Neuronal stem cell (in vitro differentiated cells): ENCODE results near the gene GUCY1A1.

Experiments
- DNase-seq: peaks from one replicate; pipeline ENCODE4 v3.0.0-alpha.2; 2013; ENCODE audit warnings: low spot score
- H2AFZ ChIP-seq: one replicate; pipeline ENCODE4 v1.6.1; 2013; ENCODE audit warnings: mild to moderate bottlenecking, low read length, inconsistent platforms
- H2AK5ac ChIP-seq: 2 replicates; pipeline ENCODE4 v1.6.1; 2013; ENCODE audit warnings: low read depth, mild to moderate bottlenecking, inconsistent platforms, low read length, moderate library complexity, mixed read lengths
- H2BK120ac ChIP-seq: 2 replicates; pipeline ENCODE4 v1.6.1; 2013; ENCODE audit warnings: low read depth, mild to moderate bottlenecking, inconsistent platforms, low read length, moderate library complexity, mixed read lengths
- H2BK12ac ChIP-seq: one replicate; pipeline ENCODE4 v1.6.1; 2013; ENCODE audit warnings: low read length, inconsistent platforms
- H2BK15ac ChIP-seq: 2 replicates; pipeline ENCODE4 v1.6.1; 2013; ENCODE audit warnings: mild to moderate bottlenecking, low read length, inconsistent platforms, mixed read lengths
- H2BK5ac ChIP-seq: one replicate; pipeline ENCODE4 v1.6.1; 2013; ENCODE audit warnings: inconsistent platforms, mild to moderate bottlenecking, low read length, moderate library complexity
- H3K14ac ChIP-seq: one replicate; pipeline ENCODE4 v1.6.1; 2013; ENCODE audit warnings: low read length, inconsistent platforms
- H3K18ac ChIP-seq: 2 replicates; pipeline ENCODE4 v1.6.1; 2013; ENCODE audit warnings: low read length, inconsistent platforms
- H3K23ac ChIP-seq: 2 replicates; pipeline ENCODE4 v1.6.1; 2013; ENCODE audit warnings: low read depth, mild to moderate bottlenecking, mixed read lengths, low read length, inconsistent platforms; ENCODE audit not compliant: poor library complexity
- H3K27ac ChIP-seq: replicated peaks from 3 replicates; pipeline ENCODE4 v1.5.1; 2013; ENCODE audit warnings: low read length, inconsistent platforms
- H3K27me3 ChIP-seq, 3 experiments: 2 replicates each; pipeline ENCODE4 v1.6.1; 2013; ENCODE audit warnings: low read length in 3 of 3, mild to moderate bottlenecking in 2 of 3, inconsistent platforms in 1 of 3, low read depth in 1 of 3, mixed read lengths in 1 of 3, moderate library complexity in 1 of 3; ENCODE audit not compliant: control insufficient read depth in 3 of 3, insufficient read depth in 3 of 3
- H3K36me3 ChIP-seq, 2 donors: replicated peaks in 1 of 2; 2 replicates each; pipeline ENCODE4 v1.6.1; 2013; ENCODE audit warnings: low read length in 2 of 2; ENCODE audit not compliant: control insufficient read depth in 2 of 2, insufficient read depth in 2 of 2
- H3K4ac ChIP-seq: 2 replicates; pipeline ENCODE4 v1.6.1; 2013; ENCODE audit warnings: inconsistent platforms, mild to moderate bottlenecking, low read length, moderate library complexity
- H3K4me1 ChIP-seq, 2 donors: 1 replicate in 1 of 2; 2 replicates in 1 of 2; pipeline ENCODE4 v1.6.1; 2013; ENCODE audit warnings: low read length in 2 of 2, low read depth in 1 of 2; ENCODE audit not compliant: control insufficient read depth in 2 of 2, insufficient read depth in 1 of 2
- H3K4me2 ChIP-seq: one replicate; pipeline ENCODE4 v1.6.1; 2013; ENCODE audit warnings: mild to moderate bottlenecking, low read length, inconsistent platforms; ENCODE audit not compliant: insufficient read depth, poor library complexity, severe bottlenecking
- H3K4me3 ChIP-seq, 2 donors: 2 replicates each; pipeline ENCODE4 v1.5.1; 2013; ENCODE audit warnings: low read length in 2 of 2, mild to moderate bottlenecking in 2 of 2, inconsistent platforms in 1 of 2, moderate library complexity in 1 of 2
- H3K79me1 ChIP-seq: one replicate; pipeline ENCODE4 v1.6.1; 2013; ENCODE audit warnings: low read depth, mild to moderate bottlenecking, inconsistent platforms, low read length, moderate library complexity
- H3K9ac ChIP-seq: one replicate; pipeline ENCODE4 v1.6.1; 2013; ENCODE audit warnings: mild to moderate bottlenecking, low read depth, low read length, inconsistent platforms; ENCODE audit not compliant: poor library complexity
- H3K9me3 ChIP-seq, 2 donors: replicated peaks in 1 of 2; 2 replicates each; pipeline versions ENCODE3 to v1.6.1; 2013; ENCODE audit warnings: low read length in 2 of 2, mild to moderate bottlenecking in 2 of 2, inconsistent platforms in 1 of 2, low read depth in 1 of 2, mixed read lengths in 1 of 2, moderate library complexity in 1 of 2; ENCODE audit not compliant: control insufficient read depth in 2 of 2, insufficient read depth in 1 of 2
- H4K8ac ChIP-seq: one replicate; pipeline ENCODE4 v1.6.1; 2013; ENCODE audit warnings: low read depth, mild to moderate bottlenecking, inconsistent platforms, low read length, moderate library complexity
- H4K91ac ChIP-seq: one replicate; pipeline ENCODE4 v1.6.1; 2013; ENCODE audit warnings: low read length, low read depth, mild to moderate bottlenecking, inconsistent platforms; ENCODE audit not compliant: poor library complexity
- WGBS, 2 donors: extraction: QIAGEN DNeasy Blood & Tissue Kit; methylation state at CpG; one replicate each; pipeline ENCODE4 v1.1.7; 2013; ENCODE audit warnings: missing lambda C conversion rate in 2 of 2, mixed read lengths in 1 of 2; ENCODE audit not compliant: insufficient read length in 2 of 2, insufficient replicate concordance in 1 of 2; ENCODE audit errors: extremely low coverage in 2 of 2; 5-methylcytosine and 5-hydroxymethylcytosine counted together

Gene GUCY1A1

GRCh38 chr4:155632310-155632840, 34.3 kb upstream of the GUCY1A1 start:
- H3K27ac ChIP-seq = no peak overlapping the region
- DNase-seq = no peak

GRCh38 chr4:155638195-155638965, 28.3 kb upstream of the GUCY1A1 start:
- no peak overlapping the region for H2BK15ac ChIP-seq
- no peak overlapping the region for H2AK5ac ChIP-seq
- no peak overlapping the region for H3K4ac ChIP-seq
- no peak for DNase-seq
- no peaks in the 10 kb centered on the region for H3K79me1 ChIP-seq
- no peak overlapping the region for H3K27ac ChIP-seq
- H3K4me2 ChIP-seq = no peak overlapping the region
- H3K23ac ChIP-seq = no peak overlapping the region
- H3K4me1 ChIP-seq = peaks cover 0 to 2% of the 10 kb centered on the region in 2 donors
- H3K14ac ChIP-seq = no peak overlapping the region
- no peak overlapping the region for H3K9ac ChIP-seq
- H3K9me3 ChIP-seq = no peaks in the 10 kb centered on the region
- H3K36me3 ChIP-seq = no peaks in the 10 kb centered on the region
- no peak overlapping the region for H3K4me3 ChIP-seq
- no peak overlapping the region for H3K18ac ChIP-seq
- no peak overlapping the region for H2BK12ac ChIP-seq
- H2BK120ac ChIP-seq = no peak overlapping the region
- H4K91ac ChIP-seq = no peak overlapping the region
- H2BK5ac ChIP-seq = no peak overlapping the region
- WGBS, 2 donors = no CpG with 5 or more reads among the region's 5 CpGs
- H4K8ac ChIP-seq = no peak overlapping the region
- no peak overlapping the region for H2AFZ ChIP-seq
- H3K27me3 ChIP-seq = no peaks in the 10 kb centered on the region

More at GRCh38 chr4:155632310-155632840, 34.3 kb upstream of the GUCY1A1 start:
- WGBS, 2 donors = no CpG with 5 or more reads among the region's 4 CpGs
- Histone ChIP-seq H3K27me3 (no peaks in the 10 kb centered on the region), H4K8ac (no peak overlapping the region), H3K4me3 (no peak overlapping the region), H3K4ac (no peak overlapping the region), H3K9ac (no peak overlapping the region), H4K91ac (no peak overlapping the region), H2AK5ac (no peak overlapping the region), H3K36me3 (no peaks in the 10 kb centered on the region), H3K23ac (no peak overlapping the region), H2BK12ac (no peak overlapping the region), H3K4me2 (no peak overlapping the region), H2BK5ac (no peak overlapping the region), H2BK120ac (no peak overlapping the region), H3K18ac (no peak overlapping the region), H3K14ac (no peak overlapping the region), H3K9me3 (no peaks in the 10 kb centered on the region), H2BK15ac (no peak overlapping the region), H2AFZ (no peak overlapping the region), H3K4me1 (no peaks in the 10 kb centered on the region), H3K79me1 (no peaks in the 10 kb centered on the region)

- Histone ChIP-seq H2BK120ac (no peak overlapping the region), H3K4me3 (no peak overlapping the region), H3K27ac (peak overlapping the region; percentile 76), H3K27me3 (no peaks in the 10 kb centered on the region), H3K4me2 (no peak overlapping the region), H2BK15ac (no peak overlapping the region), H3K23ac (no peak overlapping the region), H2BK5ac (no peak overlapping the region), H2AFZ (peak overlapping the region; percentile 13), H3K4ac (no peak overlapping the region), H3K14ac (no peak overlapping the region), H3K4me1 (peaks cover 0 to 2% of the 10 kb centered on the region in 2 donors), H2AK5ac (no peak overlapping the region), H3K18ac (no peak overlapping the region), H4K8ac (no peak overlapping the region), H4K91ac (no peak overlapping the region), H3K36me3 (no peaks in the 10 kb centered on the region), H3K9ac (no peak overlapping the region), H3K9me3 (no peaks in the 10 kb centered on the region), H3K79me1 (no peaks in the 10 kb centered on the region), H2BK12ac (no peak overlapping the region)
- WGBS, 2 donors = no CpG with 5 or more reads among the region's 3 CpGs
- no peak for DNase-seq
Observed at GRCh38 chr4:155639704-155640523, 26.7 kb upstream of the GUCY1A1 start.

GRCh38 chr4:155640751-155641150, 25.9 kb upstream of the GUCY1A1 start:
- Histone ChIP-seq H3K18ac (no peak overlapping the region), H2AK5ac (no peak overlapping the region), H3K27me3 (no peaks in the 10 kb centered on the region), H3K4ac (no peak overlapping the region), H3K4me2 (no peak overlapping the region), H4K91ac (no peak overlapping the region), H3K79me1 (no peaks in the 10 kb centered on the region), H2BK5ac (no peak overlapping the region), H2BK15ac (no peak overlapping the region), H2AFZ (no peak overlapping the region), H3K36me3 (no peaks in the 10 kb centered on the region), H2BK12ac (no peak overlapping the region), H3K4me3 (no peak overlapping the region), H3K23ac (no peak overlapping the region), H4K8ac (no peak overlapping the region), H3K27ac (peak overlapping the region; percentile 76), H3K14ac (no peak overlapping the region), H3K9ac (no peak overlapping the region), H2BK120ac (no peak overlapping the region), H3K4me1 (peaks cover 0 to 2% of the 10 kb centered on the region in 2 donors), H3K9me3 (no peaks in the 10 kb centered on the region)
- DNase-seq = no peak
- no CpG with 5 or more reads among the region's 2 CpGs for WGBS, 2 donors
